SU-DHL-6 (cell line): ENCODE results near the gene UBE2E3.

Experiments used
- H2AFZ ChIP-seq: fragments of 200-600 bp; sonication (generic); 2 replicates; pipeline ENCODE4 v1.6.1; 2014; ENCODE audit warnings: low read depth, mild to moderate bottlenecking, moderate library complexity, mixed read lengths, antibody characterized with exemption, low read length; ENCODE audit not compliant: severe bottlenecking
- H3F3A ChIP-seq: fragments of 200-600 bp; shearing (Covaris generic); 2 replicates; pipeline ENCODE4 v1.6.0; 2016; ENCODE audit warnings: antibody characterized with exemption, mild to moderate bottlenecking; ENCODE audit not compliant: insufficient read depth
- H3K27ac ChIP-seq: fragments of 200-600 bp; sonication (generic); 2 replicates; pipeline ENCODE4 v1.5.1; 2016; ENCODE audit warnings: low read depth, mild to moderate bottlenecking, low read length, moderate library complexity, mixed read lengths
- H3K27me3 ChIP-seq: fragments of 200-600 bp; sonication (generic), shearing (Covaris generic); 2 replicates; pipeline ENCODE4 v1.6.0; 2014; ENCODE audit warnings: mild to moderate bottlenecking, low read length
- H3K36me3 ChIP-seq: fragments of 200-600 bp; sonication (generic); 2 replicates; pipeline ENCODE4 v1.6.1; 2014; ENCODE audit warnings: mild to moderate bottlenecking, low read length, mixed read lengths
- H3K4me2 ChIP-seq: fragments of 300-600, 200-600 bp; shearing (Covaris generic), sonication (generic); 2 replicates; pipeline ENCODE4 v1.6.0; 2014; ENCODE audit warnings: low read length, low read depth, mild to moderate bottlenecking; ENCODE audit not compliant: poor library complexity, severe bottlenecking
- H3K4me3 ChIP-seq: fragments of 200-600 bp; sonication (generic); 2 replicates; pipeline ENCODE4 v1.5.1; 2014; ENCODE audit warnings: antibody characterized with exemption, low read length, mild to moderate bottlenecking, mixed read lengths; ENCODE audit not compliant: insufficient read depth, poor library complexity, severe bottlenecking
- H3K79me2 ChIP-seq: fragments of 200-600 bp; sonication (generic); 2 replicates; pipeline ENCODE4 v1.6.1; 2014; ENCODE audit warnings: mild to moderate bottlenecking, low read length, moderate library complexity; ENCODE audit not compliant: insufficient read depth
- H3K9ac ChIP-seq: fragments of 200-600 bp; sonication (generic); 2 replicates; pipeline ENCODE4 v1.7.0; 2014; ENCODE audit warnings: mild to moderate bottlenecking, low read length
- H3K9me2 ChIP-seq: fragments of 200-600 bp; sonication (generic); replicated peaks from 2 replicates; pipeline ENCODE4 v1.6.1; 2014; ENCODE audit warnings: low read length; ENCODE audit not compliant: insufficient read depth
- H3K9me3 ChIP-seq: fragments of 200-600 bp; sonication (generic); 2 replicates; pipeline ENCODE4 v1.6.1; 2014; ENCODE audit warnings: low read length, mixed read lengths; ENCODE audit not compliant: insufficient read depth
- H4K20me1 ChIP-seq: fragments of 200-600 bp; sonication (generic); 2 replicates; pipeline ENCODE4 v1.6.1; 2014; ENCODE audit warnings: low read depth, mild to moderate bottlenecking, antibody characterized with exemption, low read length, moderate library complexity, mixed read lengths
- EZH2phosphoT487 ChIP-seq: fragments of 200-600 bp; sonication (generic), shearing (Covaris generic); conservative IDR thresholded peaks from 2 replicates; pipeline ENCODE4 v1.6.1; 2018; ENCODE audit warnings: mild to moderate bottlenecking, antibody characterized with exemption, low read length, moderate library complexity, mixed read lengths
- TF ChIP-seq, protein P1 (sequence below): fragments of 200-600 bp; sonication (generic); IDR thresholded peaks from one replicate; pipeline ENCODE4 v1.5.1; 2017; ENCODE audit warnings: antibody characterized with exemption, mild to moderate bottlenecking, low read length, moderate library complexity; ENCODE audit not compliant: insufficient read depth, poor library complexity, severe bottlenecking

Gene UBE2E3

DNA sequence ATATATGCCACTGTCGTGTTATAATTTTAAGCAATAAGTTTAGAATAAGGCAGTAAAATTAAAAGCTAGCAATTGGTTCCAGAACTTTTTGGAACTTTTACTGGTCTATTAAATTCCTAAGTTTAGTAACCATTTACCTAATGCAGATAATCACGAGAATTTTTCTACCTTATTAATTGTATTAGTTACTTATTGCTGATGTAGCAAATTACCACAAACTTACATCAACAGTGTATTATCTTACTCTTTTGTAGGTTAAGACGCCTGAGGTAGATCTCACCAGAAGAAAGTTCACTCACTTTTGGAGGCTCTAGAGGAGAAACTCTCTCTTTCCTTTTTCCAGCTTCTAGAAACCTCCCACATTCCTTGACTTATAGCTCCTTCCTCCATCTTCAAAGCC is 14.0 kb upstream of the UBE2E3 start:
- Histone ChIP-seq H3K27ac (no peak overlapping the region), H3K36me3 (no peaks in the 10 kb centered on the region), H3K9ac (no peak overlapping the region), H3K79me2 (no peaks in the 10 kb centered on the region), H3K4me3 (no peak overlapping the region), H4K20me1 (no peaks in the 10 kb centered on the region), H2AFZ (no peak overlapping the region), H3F3A (no peaks in the 10 kb centered on the region), H3K9me3 (no peaks in the 10 kb centered on the region), H3K4me2 (no peak overlapping the region), H3K9me2 (no peaks in the 10 kb centered on the region), H3K27me3 (no peaks in the 10 kb centered on the region)
- no peak for TF ChIP-seq EZH2phosphoT487
- TF ChIP-seq, protein P1, sequence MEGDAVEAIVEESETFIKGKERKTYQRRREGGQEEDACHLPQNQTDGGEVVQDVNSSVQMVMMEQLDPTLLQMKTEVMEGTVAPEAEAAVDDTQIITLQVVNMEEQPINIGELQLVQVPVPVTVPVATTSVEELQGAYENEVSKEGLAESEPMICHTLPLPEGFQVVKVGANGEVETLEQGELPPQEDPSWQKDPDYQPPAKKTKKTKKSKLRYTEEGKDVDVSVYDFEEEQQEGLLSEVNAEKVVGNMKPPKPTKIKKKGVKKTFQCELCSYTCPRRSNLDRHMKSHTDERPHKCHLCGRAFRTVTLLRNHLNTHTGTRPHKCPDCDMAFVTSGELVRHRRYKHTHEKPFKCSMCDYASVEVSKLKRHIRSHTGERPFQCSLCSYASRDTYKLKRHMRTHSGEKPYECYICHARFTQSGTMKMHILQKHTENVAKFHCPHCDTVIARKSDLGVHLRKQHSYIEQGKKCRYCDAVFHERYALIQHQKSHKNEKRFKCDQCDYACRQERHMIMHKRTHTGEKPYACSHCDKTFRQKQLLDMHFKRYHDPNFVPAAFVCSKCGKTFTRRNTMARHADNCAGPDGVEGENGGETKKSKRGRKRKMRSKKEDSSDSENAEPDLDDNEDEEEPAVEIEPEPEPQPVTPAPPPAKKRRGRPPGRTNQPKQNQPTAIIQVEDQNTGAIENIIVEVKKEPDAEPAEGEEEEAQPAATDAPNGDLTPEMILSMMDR: no peak

DNA sequence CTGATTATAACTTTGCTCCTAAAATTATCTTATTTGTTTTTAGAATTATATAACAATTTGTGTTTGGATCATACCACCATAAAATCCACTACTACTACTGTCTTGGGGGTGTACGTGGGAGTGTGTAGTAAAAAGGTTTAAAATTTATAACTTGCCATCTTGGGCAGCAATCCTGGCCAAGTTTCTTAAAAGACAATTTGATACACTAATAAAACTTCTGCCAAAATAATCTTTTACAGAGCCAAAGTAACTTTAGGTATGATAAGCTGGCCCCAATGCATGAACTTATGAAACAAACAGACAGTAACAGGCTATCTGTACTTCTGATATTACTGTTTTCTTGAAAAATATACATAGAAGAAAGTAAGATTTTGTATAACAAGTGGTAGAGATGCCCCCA is 11.3 kb upstream of the UBE2E3 start:
- no peak overlapping the region for H3K4me3 ChIP-seq
- no peaks in the 10 kb centered on the region for H3K9me3 ChIP-seq
- no peak overlapping the region for H2AFZ ChIP-seq

DNA sequence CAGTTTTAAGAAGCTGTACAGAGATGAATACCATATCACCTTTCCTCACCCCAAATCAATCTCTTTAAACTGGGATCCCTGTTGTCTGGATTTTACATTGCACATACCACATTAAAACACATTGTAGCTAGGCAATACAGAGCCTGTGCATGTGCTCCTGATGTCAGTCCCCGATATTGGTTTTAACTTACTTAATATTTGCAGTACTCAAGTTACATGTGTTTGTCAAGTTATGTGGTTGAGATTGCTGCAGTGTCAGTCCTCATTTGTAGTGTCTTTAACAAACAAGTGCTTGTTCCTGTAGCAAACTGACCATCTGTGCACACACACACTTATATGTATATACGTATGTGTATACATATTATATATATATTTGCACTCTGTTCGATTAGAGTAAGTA is 10.4 kb upstream of the UBE2E3 start:
- no peaks in the 10 kb centered on the region for H4K20me1 ChIP-seq
- no peak overlapping the region for H3K4me3 ChIP-seq
- TF ChIP-seq, protein P1: no peak
- TF ChIP-seq EZH2phosphoT487: no peak
- H3K79me2 ChIP-seq: no peaks in the 10 kb centered on the region
- H3F3A ChIP-seq: no peaks in the 10 kb centered on the region
- H3K9ac ChIP-seq: no peak overlapping the region
- H3K27me3 ChIP-seq: no peaks in the 10 kb centered on the region
- no peak overlapping the region for H2AFZ ChIP-seq
- H3K4me2 ChIP-seq: no peak overlapping the region
- no peaks in the 10 kb centered on the region for H3K9me3 ChIP-seq
- no peaks in the 10 kb centered on the region for H3K36me3 ChIP-seq
- H3K9me2 ChIP-seq: no peaks in the 10 kb centered on the region
- H3K27ac ChIP-seq: no peak overlapping the region

More for the DNA sequence above, 11.3 kb upstream of the UBE2E3 start:
- H3K4me2 ChIP-seq: no peak overlapping the region
- no peaks in the 10 kb centered on the region for H3K27me3 ChIP-seq
- TF ChIP-seq, protein P1: no peak
- TF ChIP-seq EZH2phosphoT487: no peak
- no peaks in the 10 kb centered on the region for H3K36me3 ChIP-seq
- no peak overlapping the region for H3K9ac ChIP-seq
- no peaks in the 10 kb centered on the region for H3F3A ChIP-seq
- H3K27ac ChIP-seq: no peak overlapping the region
- no peaks in the 10 kb centered on the region for H3K79me2 ChIP-seq
- H4K20me1 ChIP-seq: no peaks in the 10 kb centered on the region
- H3K9me2 ChIP-seq: no peaks in the 10 kb centered on the region
